Neural cell (in vitro differentiated cells): ENCODE measurements around the gene NTSR2.

Experiments used
- EP300 ChIP-seq: fragments of 450-650 bp; conservative IDR thresholded peaks from 2 replicates; pipeline ENCODE4 v1.6.1; 2014; ENCODE audit warnings: antibody characterized with exemption, mild to moderate bottlenecking, moderate library complexity; ENCODE audit not compliant: poor library complexity, severe bottlenecking
- EZH2 ChIP-seq: fragments of 200-600, 300-800 bp; shearing (Covaris generic), sonication (generic); IDR thresholded peaks from 2 replicates; pipeline ENCODE4 v1.6.1; 2014; ENCODE audit warnings: antibody characterized with exemption, low read length, borderline replicate concordance, mild to moderate bottlenecking; ENCODE audit not compliant: insufficient read depth, poor library complexity, severe bottlenecking
- POLR2AphosphoS5 ChIP-seq: IDR thresholded peaks from 2 replicates; pipeline ENCODE4 v1.6.1; 2012
- RAD21 ChIP-seq: fragments of 450-650 bp; conservative IDR thresholded peaks from 2 replicates; pipeline ENCODE4 v1.6.1; 2014; ENCODE audit warnings: antibody characterized with exemption, mild to moderate bottlenecking, moderate library complexity
- REST ChIP-seq: IDR thresholded peaks from 2 replicates; pipeline ENCODE4 v1.6.1; 2012; ENCODE audit warnings: borderline replicate concordance
- TAF1 ChIP-seq: IDR thresholded peaks from 2 replicates; pipeline ENCODE4 v1.6.1; 2012; ENCODE audit warnings: low read depth
- TF ChIP-seq, protein P1 (sequence below): fragments of 450-650 bp; IDR thresholded peaks from 2 replicates; pipeline ENCODE4 v1.5.1; 2014; ENCODE audit warnings: antibody characterized with exemption, mild to moderate bottlenecking, moderate library complexity; ENCODE audit not compliant: poor library complexity, severe bottlenecking

DNA sequence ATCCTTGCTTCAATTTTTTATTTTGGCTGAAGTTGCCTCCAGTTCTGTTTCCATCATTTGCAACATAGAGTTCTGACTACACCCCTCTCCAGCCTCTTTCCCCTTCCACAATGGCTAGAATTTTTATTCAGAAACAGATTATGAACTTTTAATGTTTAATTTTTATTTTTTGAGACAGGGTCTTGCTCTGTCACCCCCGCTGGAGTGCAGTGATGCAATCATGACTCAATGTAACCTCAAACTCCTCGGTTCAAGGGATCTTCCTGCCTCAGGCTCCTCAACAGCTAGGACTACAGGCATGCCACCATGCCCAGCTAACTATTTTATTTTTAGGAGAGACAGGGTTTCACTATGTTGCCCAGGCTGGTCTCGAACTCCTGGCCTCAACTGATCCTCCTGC is 2.8 kb downstream of the NTSR2 start:
- TF ChIP-seq, protein P1, sequence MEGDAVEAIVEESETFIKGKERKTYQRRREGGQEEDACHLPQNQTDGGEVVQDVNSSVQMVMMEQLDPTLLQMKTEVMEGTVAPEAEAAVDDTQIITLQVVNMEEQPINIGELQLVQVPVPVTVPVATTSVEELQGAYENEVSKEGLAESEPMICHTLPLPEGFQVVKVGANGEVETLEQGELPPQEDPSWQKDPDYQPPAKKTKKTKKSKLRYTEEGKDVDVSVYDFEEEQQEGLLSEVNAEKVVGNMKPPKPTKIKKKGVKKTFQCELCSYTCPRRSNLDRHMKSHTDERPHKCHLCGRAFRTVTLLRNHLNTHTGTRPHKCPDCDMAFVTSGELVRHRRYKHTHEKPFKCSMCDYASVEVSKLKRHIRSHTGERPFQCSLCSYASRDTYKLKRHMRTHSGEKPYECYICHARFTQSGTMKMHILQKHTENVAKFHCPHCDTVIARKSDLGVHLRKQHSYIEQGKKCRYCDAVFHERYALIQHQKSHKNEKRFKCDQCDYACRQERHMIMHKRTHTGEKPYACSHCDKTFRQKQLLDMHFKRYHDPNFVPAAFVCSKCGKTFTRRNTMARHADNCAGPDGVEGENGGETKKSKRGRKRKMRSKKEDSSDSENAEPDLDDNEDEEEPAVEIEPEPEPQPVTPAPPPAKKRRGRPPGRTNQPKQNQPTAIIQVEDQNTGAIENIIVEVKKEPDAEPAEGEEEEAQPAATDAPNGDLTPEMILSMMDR = no peak
- no peak for TF ChIP-seq POLR2AphosphoS5
- TF ChIP-seq EZH2 = no peak
- no peak for TF ChIP-seq EP300
- no peak for TF ChIP-seq REST
- no peak for TF ChIP-seq TAF1
- no peak for TF ChIP-seq RAD21
